Mononuclear cell (primary cell): ENCODE data around the gene PTPN7. TPM values are rescaled to one million over a fixed set of nuclear protein-coding genes. Genes with fewer than 3 reads are reported as not detected.
"Not testable (repeated sequence)": the region's sequence is repeated elsewhere in the genome, so short reads cannot be mapped to it uniquely, and the experiment has no call there.

Experiments
- H3K27me3 ChIP-seq: 2 replicates; pipeline ENCODE4 v1.6.0; 2011; ENCODE audit warnings: low read length, control low read depth; ENCODE audit not compliant: insufficient read depth
- H3K4me1 ChIP-seq: 2 replicates; pipeline ENCODE4 v1.5.1; 2011; ENCODE audit warnings: mild to moderate bottlenecking, low read length, control low read depth; ENCODE audit not compliant: insufficient read depth
- H3K4me3 ChIP-seq: 2 replicates; pipeline ENCODE4 v1.5.1; 2011; ENCODE audit warnings: mild to moderate bottlenecking, low read length, moderate library complexity
- H3K9me3 ChIP-seq: 2 replicates; pipeline ENCODE4 v1.5.1; 2011; ENCODE audit warnings: low read depth, mild to moderate bottlenecking, control low read depth, low read length
- total RNA-seq: library from RNA; depleted of rRNA; stranded (reverse); fragments of >200 nt; gene quantifications from one replicate; pipeline ENCODE4 v1.2.3, GENCODE V29; 2012

The PTPN7 gene
- total RNA-seq, 1 donor = 51.7 TPM

- H3K9me3 ChIP-seq, H3K4me3 ChIP-seq, H3K4me1 ChIP-seq: not testable (repeated sequence)
Observed at GRCh38 chr1:202180751-202181139, 20.3 kb upstream of the PTPN7 start.

GRCh38 chr1:202179828-202180750 lies 19.7 kb upstream of the PTPN7 start:
- Histone ChIP-seq H3K4me1 (peaks cover 4% of the 10 kb centered on the region), H3K27me3 (no peaks in the 10 kb centered on the region), H3K4me3 (no peak overlapping the region), H3K9me3 (no peaks in the 10 kb centered on the region)

More at GRCh38 chr1:202180751-202181139, 20.3 kb upstream of the PTPN7 start:
- H3K27me3 ChIP-seq = not testable (repeated sequence)

- Histone ChIP-seq H3K4me1 (no peaks in the 10 kb centered on the region), H3K4me3 (no peak overlapping the region), H3K27me3 (no peaks in the 10 kb centered on the region), H3K9me3 (no peaks in the 10 kb centered on the region)
Observed at GRCh38 chr1:202176949-202177927, 16.8 kb upstream of the PTPN7 start.

GRCh38 chr1:202173993-202174392 lies 13.6 kb upstream of the PTPN7 start:
- H3K4me1 ChIP-seq = no peaks in the 10 kb centered on the region
- H3K9me3 ChIP-seq = no peaks in the 10 kb centered on the region
- H3K27me3 ChIP-seq = no peaks in the 10 kb centered on the region
- no peak overlapping the region for H3K4me3 ChIP-seq

GRCh38 chr1:202172015-202172355 lies 11.6 kb upstream of the PTPN7 start:
- H3K27me3 ChIP-seq = no peaks in the 10 kb centered on the region
- no peaks in the 10 kb centered on the region for H3K9me3 ChIP-seq
- H3K4me3 ChIP-seq = no peak overlapping the region
- no peaks in the 10 kb centered on the region for H3K4me1 ChIP-seq

GRCh38 chr1:202171292-202172014 lies 11.1 kb upstream of the PTPN7 start:
- Histone ChIP-seq H3K9me3 (no peaks in the 10 kb centered on the region), H3K4me3 (no peak overlapping the region), H3K27me3 (no peaks in the 10 kb centered on the region), H3K4me1 (no peaks in the 10 kb centered on the region)

GRCh38 chr1:202170726-202171125 lies 10.3 kb upstream of the PTPN7 start:
- peaks cover 7% of the 10 kb centered on the region for H3K4me1 ChIP-seq
- H3K9me3 ChIP-seq = no peaks in the 10 kb centered on the region
- H3K4me3 ChIP-seq = no peak overlapping the region
- no peaks in the 10 kb centered on the region for H3K27me3 ChIP-seq

- Histone ChIP-seq H3K9me3 (no peaks in the 10 kb centered on the region), H3K27me3 (no peaks in the 10 kb centered on the region), H3K4me3 (no peak overlapping the region), H3K4me1 (peaks cover 25% of the 10 kb centered on the region)
Observed at GRCh38 chr1:202168861-202169260, 8.5 kb upstream of the PTPN7 start.

GRCh38 chr1:202167708-202168415 lies 7.5 kb upstream of the PTPN7 start:
- peaks cover 35% of the 10 kb centered on the region for H3K4me1 ChIP-seq
- H3K4me3 ChIP-seq = no peak overlapping the region
- H3K27me3 ChIP-seq = no peaks in the 10 kb centered on the region
- no peaks in the 10 kb centered on the region for H3K9me3 ChIP-seq

GRCh38 chr1:202167054-202167453 lies 6.7 kb upstream of the PTPN7 start:
- H3K4me1 ChIP-seq = peaks cover 43% of the 10 kb centered on the region
- H3K9me3 ChIP-seq, H3K4me3 ChIP-seq, H3K27me3 ChIP-seq: not testable (repeated sequence)

- Histone ChIP-seq H3K9me3 (no peaks in the 10 kb centered on the region), H3K27me3 (no peaks in the 10 kb centered on the region), H3K4me3 (no peak overlapping the region), H3K4me1 (peaks cover 52% of the 10 kb centered on the region)
Observed at GRCh38 chr1:202165942-202166843, 5.8 kb upstream of the PTPN7 start.

GRCh38 chr1:202165267-202165941 lies 5.0 kb upstream of the PTPN7 start:
- Histone ChIP-seq H3K4me3 (no peak overlapping the region), H3K9me3 (no peaks in the 10 kb centered on the region), H3K4me1 (peaks cover 60% of the 10 kb centered on the region), H3K27me3 (no peaks in the 10 kb centered on the region)
